ENCODE results near the gene ELMO1.

GRCh38 chr7:37262181-37262580 is 186.5 kb downstream of the ELMO1 start:
- TF ChIP-seq CTCF (conservative IDR thresholded peaks at IDR 0.05; ENCODE audit: low read depth, low read length) (no peak), EZH2 (IDR thresholded peaks at IDR 0.05; ENCODE audit: borderline replicate concordance, low read depth, low read length, poor library complexity, severe bottlenecking) (no peak)

Measured in A673 (cell line).